Activated CD4-positive, alpha-beta T cell treated with anti-CD3 and anti-CD28 coated beads, Interleukin-2, amount 50 U/mL, for 48 hours (primary cell): ENCODE data around the gene GUCY1A2.
A peak's percentile ranks its signal among the peaks of the same experiment; 100 is the strongest.
"Not testable (repeated sequence)": the region's sequence is repeated elsewhere in the genome, so short reads cannot be mapped to it uniquely, and the experiment has no call there.

Experiments
- DNase-seq, 2 experiments: peaks; one replicate each; pipeline ENCODE4 v3.0.0-alpha.2; 2020

The GUCY1A2 gene

GRCh38 chr11:106939157-106939556 lies 79.1 kb downstream of the GUCY1A2 start:
- DNase-seq: no peak

GRCh38 chr11:106937111-106937510 lies 81.2 kb downstream of the GUCY1A2 start:
- no peak for DNase-seq

GRCh38 chr11:106925245-106925644 lies 93.0 kb downstream of the GUCY1A2 start:
- no peak for DNase-seq

GRCh38 chr11:106920899-106921509 lies 97.3 kb downstream of the GUCY1A2 start:
- no peak for DNase-seq

GRCh38 chr11:106917973-106918372 lies 100.3 kb downstream of the GUCY1A2 start:
- peak; percentile 3 to 8 for DNase-seq

- DNase-seq: no peak
These were observed 103.9 kb downstream of the GUCY1A2 start for GRCh38 chr11:106914409-106914808.

- no peak for DNase-seq
These were observed 105.1 kb downstream of the GUCY1A2 start for GRCh38 chr11:106913141-106913540.

- no peak for DNase-seq
These were observed 113.5 kb downstream of the GUCY1A2 start for GRCh38 chr11:106904826-106905225.

- DNase-seq: no peak
These were observed 128.6 kb downstream of the GUCY1A2 start for GRCh38 chr11:106889718-106890117.

- DNase-seq: no peak
These were observed 129.9 kb downstream of the GUCY1A2 start for GRCh38 chr11:106888386-106888785.

- DNase-seq: not testable (repeated sequence)
These were observed 134.6 kb downstream of the GUCY1A2 start for GRCh38 chr11:106883693-106884092.

- no peak for DNase-seq
These were observed 138.3 kb downstream of the GUCY1A2 start for GRCh38 chr11:106879832-106880546.

- no peak for DNase-seq
These were observed 139.2 kb downstream of the GUCY1A2 start for GRCh38 chr11:106879029-106879428.

- no peak for DNase-seq
These were observed 143.3 kb downstream of the GUCY1A2 start for GRCh38 chr11:106875013-106875412.

- DNase-seq: no peak
These were observed 146.0 kb downstream of the GUCY1A2 start for GRCh38 chr11:106872246-106872645.

GRCh38 chr11:106858200-106858599 lies 160.1 kb downstream of the GUCY1A2 start:
- no peak for DNase-seq

GRCh38 chr11:106856566-106856965 lies 161.7 kb downstream of the GUCY1A2 start:
- no peak for DNase-seq

GRCh38 chr11:106854429-106854828 lies 163.8 kb downstream of the GUCY1A2 start:
- no peak for DNase-seq

- no peak for DNase-seq
These were observed 164.3 kb downstream of the GUCY1A2 start for GRCh38 chr11:106853850-106854401.

GRCh38 chr11:106852779-106853178 lies 165.5 kb downstream of the GUCY1A2 start:
- no peak for DNase-seq

GRCh38 chr11:106848526-106848925 lies 169.8 kb downstream of the GUCY1A2 start:
- DNase-seq: no peak

- DNase-seq: no peak
These were observed 176.1 kb downstream of the GUCY1A2 start for GRCh38 chr11:106842134-106842533.

GRCh38 chr11:106840947-106841346 lies 177.3 kb downstream of the GUCY1A2 start:
- DNase-seq: no peak

GRCh38 chr11:106840146-106840545 lies 178.1 kb downstream of the GUCY1A2 start:
- DNase-seq: no peak
